ENCODE results near the gene S100A3. TPM values are rescaled to one million over a fixed set of nuclear protein-coding genes. Genes with fewer than 3 reads are reported as not detected.

S100A3 gene
- polyA plus RNA-seq, 1 donor (not counting 4 experiments of a cell fraction or from before 2014, with no cell fraction given) = 15.1 TPM

- no peak overlapping the region for H3K9ac ChIP-seq (ENCODE audit: control insufficient read depth, extremely low read depth, insufficient read depth, low read length)
- TF ChIP-seq EZH2 (IDR thresholded peaks at IDR 0.05; ENCODE audit: low read length) = no peak
- TF ChIP-seq CTCF (optimal IDR thresholded peaks at IDR 0.05 in 1 of 3, IDR thresholded peaks at IDR 0.05 in 1 of 3, conservative IDR thresholded peaks at IDR 0.05 in 1 of 3; ENCODE audit: extremely low read depth in 1 of 3, insufficient read depth in 2 of 3, low read length in 3 of 3) = no peak
- no peaks in the 10 kb centered on the region for H3K79me2 ChIP-seq (ENCODE audit: control insufficient read depth, insufficient read depth, low read length)
- no peaks in the 10 kb centered on the region for H3K9me1 ChIP-seq (ENCODE audit: control insufficient read depth, extremely low read depth, insufficient read depth, low read length)
- no peak overlapping the region for H3K27ac ChIP-seq (ENCODE audit: control insufficient read depth, insufficient read depth, low read length)
- no peak overlapping the region for H2AFZ ChIP-seq (ENCODE audit: control insufficient read depth, low read length)
- no peak overlapping the region for H3K4me3 ChIP-seq (ENCODE audit: control insufficient read depth in 2 of 3, extremely low read depth in 1 of 3, insufficient read depth in 2 of 3, low read depth in 1 of 3, low read length in 3 of 3)
- H4K20me1 ChIP-seq (ENCODE audit: control insufficient read depth, extremely low read depth, insufficient read depth, low read length) = no peaks in the 10 kb centered on the region
- dilution Hi-C loops (cut with MboI; ENCODE audit: extremely low pct_ligation_motif_present, low sequenced_read_pairs) = no loop called here
- no peaks in the 10 kb centered on the region for H3K27me3 ChIP-seq (ENCODE audit: control insufficient read depth, extremely low read depth, insufficient read depth, low read length)
- no peaks in the 10 kb centered on the region for H3K9me3 ChIP-seq (ENCODE audit: control insufficient read depth, low read depth, low read length)
- no peak overlapping the region for H3K4me2 ChIP-seq (ENCODE audit: control insufficient read depth, extremely low read depth, insufficient read depth, low read depth, low read length)
- FAIRE-seq = no peak
- no peak for DNase-seq (ENCODE audit: low read depth, low spot score)
- peaks cover 64% of the 10 kb centered on the region for H3K4me1 ChIP-seq (ENCODE audit: control insufficient read depth, extremely low read depth, insufficient read depth, low read length)
- H3K36me3 ChIP-seq (ENCODE audit: control insufficient read depth in 2 of 2, extremely low read depth in 1 of 2, insufficient read depth in 2 of 2, low read length in 2 of 2) = peaks cover 1 to 12% of the 10 kb centered on the region in 2 experiments
Observed at GRCh38 chr1:153547560-153548551, 1.2 kb downstream of the S100A3 start.

GRCh38 chr1:153546796-153547559 lies 2.1 kb downstream of the S100A3 start:
- Histone ChIP-seq H3K4me3 (ENCODE audit: control insufficient read depth in 2 of 3, extremely low read depth in 1 of 3, insufficient read depth in 2 of 3, low read depth in 1 of 3, low read length in 3 of 3) (no peak overlapping the region), H3K9me3 (ENCODE audit: control insufficient read depth, low read depth, low read length) (no peaks in the 10 kb centered on the region), H2AFZ (ENCODE audit: control insufficient read depth, low read length) (no peak overlapping the region), H3K9me1 (ENCODE audit: control insufficient read depth, extremely low read depth, insufficient read depth, low read length) (no peaks in the 10 kb centered on the region), H3K4me2 (ENCODE audit: control insufficient read depth, extremely low read depth, insufficient read depth, low read depth, low read length) (no peak overlapping the region), H3K27ac (ENCODE audit: control insufficient read depth, insufficient read depth, low read length) (no peak overlapping the region), H4K20me1 (ENCODE audit: control insufficient read depth, extremely low read depth, insufficient read depth, low read length) (no peaks in the 10 kb centered on the region), H3K36me3 (ENCODE audit: control insufficient read depth in 2 of 2, extremely low read depth in 1 of 2, insufficient read depth in 2 of 2, low read length in 2 of 2) (peaks cover 1 to 11% of the 10 kb centered on the region in 2 experiments), H3K79me2 (ENCODE audit: control insufficient read depth, insufficient read depth, low read length) (no peaks in the 10 kb centered on the region), H3K27me3 (ENCODE audit: control insufficient read depth, extremely low read depth, insufficient read depth, low read length) (no peaks in the 10 kb centered on the region), H3K4me1 (ENCODE audit: control insufficient read depth, extremely low read depth, insufficient read depth, low read length) (peaks cover 64% of the 10 kb centered on the region), H3K9ac (ENCODE audit: control insufficient read depth, extremely low read depth, insufficient read depth, low read length) (no peak overlapping the region)
- TF ChIP-seq EZH2 (IDR thresholded peaks at IDR 0.05; ENCODE audit: low read length) (no peak), CTCF (optimal IDR thresholded peaks at IDR 0.05 in 1 of 3, IDR thresholded peaks at IDR 0.05 in 1 of 3, conservative IDR thresholded peaks at IDR 0.05 in 1 of 3; ENCODE audit: extremely low read depth in 1 of 3, insufficient read depth in 2 of 3, low read length in 3 of 3) (no peak)
- dilution Hi-C loops (cut with MboI; ENCODE audit: extremely low pct_ligation_motif_present, low sequenced_read_pairs) = no loop called here
- DNase-seq (ENCODE audit: low read depth, low spot score) (no peak), FAIRE-seq (no peak)
